Neural cell (in vitro differentiated cells): ENCODE results near the gene CFAP221. TPM values are rescaled to one million over a fixed set of nuclear protein-coding genes. Genes with fewer than 3 reads are reported as not detected.

Experiments used
- H2AFZ ChIP-seq: fragments of 200-600, 300-800 bp; sonication (generic), shearing (Covaris generic); 2 replicates; pipeline ENCODE4 v1.6.0; 2014; ENCODE audit warnings: low read depth, mild to moderate bottlenecking, antibody characterized with exemption, low read length, moderate library complexity
- H3F3A ChIP-seq: fragments of 200-600 bp; shearing (Covaris generic); 2 replicates; pipeline ENCODE4 v1.6.1; 2016; ENCODE audit warnings: mild to moderate bottlenecking, moderate library complexity, mixed read lengths, antibody characterized with exemption, low read length; ENCODE audit not compliant: insufficient read depth, poor library complexity, severe bottlenecking
- H3K27ac ChIP-seq: fragments of 200-600, 300-800 bp; sonication (generic), shearing (Covaris generic); 2 replicates; pipeline ENCODE4 v1.5.1; 2014; ENCODE audit warnings: mild to moderate bottlenecking, low read length, moderate library complexity
- H3K27me3 ChIP-seq: fragments of 300-800, 200-600 bp; sonication (generic), shearing (Covaris generic); 2 replicates; pipeline ENCODE4 v1.6.0; 2014; ENCODE audit warnings: mild to moderate bottlenecking, low read depth, low read length, moderate library complexity; ENCODE audit not compliant: insufficient read depth
- H3K36me3 ChIP-seq: fragments of 300-800, 200-600 bp; sonication (generic), shearing (Covaris generic); 2 replicates; pipeline ENCODE4 v1.5.1; 2014; ENCODE audit warnings: mild to moderate bottlenecking, antibody characterized with exemption, low read length, moderate library complexity; ENCODE audit not compliant: insufficient read depth
- H3K4me2 ChIP-seq: fragments of 300-800, 200-600 bp; sonication (generic), shearing (Covaris generic); 2 replicates; pipeline ENCODE4 v1.6.0; 2014; ENCODE audit warnings: mild to moderate bottlenecking, low read length
- H3K4me3 ChIP-seq: fragments of 300-800, 200-600 bp; sonication (generic), shearing (Covaris generic); 2 replicates; pipeline ENCODE4 v1.5.1; 2014; ENCODE audit warnings: mild to moderate bottlenecking, low read length, moderate library complexity
- H3K79me2 ChIP-seq: fragments of 200-600 bp; shearing (Covaris generic); replicated peaks from 2 replicates; pipeline ENCODE4 v1.6.0; 2014; ENCODE audit warnings: mild to moderate bottlenecking, low read length, moderate library complexity; ENCODE audit not compliant: insufficient read depth
- H3K9ac ChIP-seq: fragments of 300-800, 200-600 bp; sonication (generic), shearing (Covaris generic); 2 replicates; pipeline ENCODE4 v1.6.1; 2016; ENCODE audit warnings: mild to moderate bottlenecking, low read length, mixed read lengths
- H3K9me2 ChIP-seq: fragments of 200-600 bp; shearing (Covaris generic); 2 replicates; pipeline ENCODE4 v1.6.1; 2016; ENCODE audit warnings: mild to moderate bottlenecking, low read length, mixed read lengths; ENCODE audit not compliant: insufficient read depth
- H3K9me3 ChIP-seq: fragments of 200-600, 300-800 bp; sonication (generic), shearing (Covaris generic); 2 replicates; pipeline ENCODE4 v1.6.1; 2016; ENCODE audit warnings: mild to moderate bottlenecking, mixed run types, low read length, moderate library complexity, mixed read lengths
- H4K20me1 ChIP-seq: fragments of 200-600 bp; shearing (Covaris generic); 2 replicates; pipeline ENCODE4 v1.6.1; 2016; ENCODE audit warnings: mild to moderate bottlenecking, mixed run types; ENCODE audit not compliant: insufficient read depth
- CTCF ChIP-seq: fragments of 450-650 bp; IDR thresholded peaks from 2 replicates; pipeline ENCODE4 v1.5.1; 2014; ENCODE audit warnings: antibody characterized with exemption, mild to moderate bottlenecking, moderate library complexity; ENCODE audit not compliant: poor library complexity, severe bottlenecking
- EP300 ChIP-seq: fragments of 450-650 bp; conservative IDR thresholded peaks from 2 replicates; pipeline ENCODE4 v1.6.1; 2014; ENCODE audit warnings: antibody characterized with exemption, mild to moderate bottlenecking, moderate library complexity; ENCODE audit not compliant: poor library complexity, severe bottlenecking
- EZH2 ChIP-seq: fragments of 200-600, 300-800 bp; shearing (Covaris generic), sonication (generic); IDR thresholded peaks from 2 replicates; pipeline ENCODE4 v1.6.1; 2014; ENCODE audit warnings: antibody characterized with exemption, low read length, borderline replicate concordance, mild to moderate bottlenecking; ENCODE audit not compliant: insufficient read depth, poor library complexity, severe bottlenecking
- MXI1 ChIP-seq: fragments of 450-650 bp; conservative IDR thresholded peaks from 2 replicates; pipeline ENCODE4 v1.6.1; 2014; ENCODE audit warnings: antibody characterized with exemption, mild to moderate bottlenecking; ENCODE audit not compliant: poor library complexity, severe bottlenecking
- POLR2AphosphoS5 ChIP-seq: IDR thresholded peaks from 2 replicates; pipeline ENCODE4 v1.6.1; 2012
- RAD21 ChIP-seq: fragments of 450-650 bp; conservative IDR thresholded peaks from 2 replicates; pipeline ENCODE4 v1.6.1; 2014; ENCODE audit warnings: antibody characterized with exemption, mild to moderate bottlenecking, moderate library complexity
- REST ChIP-seq: IDR thresholded peaks from 2 replicates; pipeline ENCODE4 v1.6.1; 2012; ENCODE audit warnings: borderline replicate concordance
- SMC3 ChIP-seq: fragments of 450-650 bp; conservative IDR thresholded peaks from 2 replicates; pipeline ENCODE4 v1.6.1; 2014; ENCODE audit warnings: antibody characterized with exemption, mild to moderate bottlenecking, moderate library complexity; ENCODE audit not compliant: poor library complexity
- TAF1 ChIP-seq: IDR thresholded peaks from 2 replicates; pipeline ENCODE4 v1.6.1; 2012; ENCODE audit warnings: low read depth
- polyA plus RNA-seq: library from polyadenylated mRNA; depleted of rRNA; stranded (reverse); fragments of >200 nt; gene quantifications from 2 replicates; pipeline ENCODE4 v1.2.3, GENCODE V29; 2014

CFAP221 gene
- polyA plus RNA-seq, 1 donor from 2014 or later = 7.0 TPM

GRCh38 chr2:119522671-119523070, 21.6 kb upstream of the CFAP221 start:
- Histone ChIP-seq H3K4me2 (no peak overlapping the region), H3K4me3 (no peak overlapping the region), H3F3A (no peaks in the 10 kb centered on the region), H2AFZ (no peak overlapping the region), H3K27ac (no peak overlapping the region), H3K79me2 (no peaks in the 10 kb centered on the region), H4K20me1 (no peaks in the 10 kb centered on the region), H3K9ac (no peak overlapping the region), H3K36me3 (no peaks in the 10 kb centered on the region), H3K9me3 (no peaks in the 10 kb centered on the region), H3K27me3 (peaks cover 49% of the 10 kb centered on the region), H3K9me2 (no peaks in the 10 kb centered on the region)
- TF ChIP-seq RAD21 = no peak
- TF ChIP-seq EZH2 = no peak
- no peak for TF ChIP-seq POLR2AphosphoS5
- no peak for TF ChIP-seq EP300
- no peak for TF ChIP-seq CTCF
- TF ChIP-seq TAF1 = no peak
- TF ChIP-seq REST = no peak
- TF ChIP-seq SMC3 = no peak
- no peak for TF ChIP-seq MXI1

GRCh38 chr2:119523383-119523951, 20.8 kb upstream of the CFAP221 start:
- Histone ChIP-seq H3K27ac (no peak overlapping the region), H3K27me3 (peaks cover 49% of the 10 kb centered on the region), H3K4me3 (peak overlapping the region; percentile 65), H3K9ac (peak overlapping the region; percentile 29), H3K4me2 (peak overlapping the region; percentile 45), H2AFZ (peak overlapping the region; percentile 14), H3K9me2 (no peaks in the 10 kb centered on the region), H3F3A (no peaks in the 10 kb centered on the region), H3K9me3 (no peaks in the 10 kb centered on the region), H3K36me3 (no peaks in the 10 kb centered on the region), H4K20me1 (no peaks in the 10 kb centered on the region), H3K79me2 (no peaks in the 10 kb centered on the region)
- no peak for TF ChIP-seq SMC3
- TF ChIP-seq POLR2AphosphoS5 = no peak
- TF ChIP-seq MXI1 = no peak
